HG03520 (cell line): ENCODE measurements around the gene POM121L2.
"Not testable (repeated sequence)": the region's sequence is repeated elsewhere in the genome, so short reads cannot be mapped to it uniquely, and the experiment has no call there.

Experiments used
- ATAC-seq: cut with Tn5 transposase; IDR thresholded peaks from one replicate; pipeline ENCODE4 v1.9.1; 2021; ENCODE audit warnings: mild to moderate bottlenecking, moderate library complexity; ENCODE audit not compliant: unreplicated experiment

The POM121L2 gene

GRCh38 chr6:27294409-27294808 lies 17.7 kb downstream of the POM121L2 start:
- no peak for ATAC-seq

GRCh38 chr6:27293436-27294098 lies 18.5 kb downstream of the POM121L2 start:
- no peak for ATAC-seq

GRCh38 chr6:27290850-27291208 lies 21.2 kb downstream of the POM121L2 start:
- ATAC-seq: no peak

GRCh38 chr6:27290065-27290849 lies 21.8 kb downstream of the POM121L2 start:
- no peak for ATAC-seq

GRCh38 chr6:27288136-27289044 lies 23.7 kb downstream of the POM121L2 start:
- no peak for ATAC-seq

- ATAC-seq: no peak
Measured at GRCh38 chr6:27287751-27288135, 24.3 kb downstream of the POM121L2 start.

- ATAC-seq: no peak
Measured at GRCh38 chr6:27286141-27286540, 25.9 kb downstream of the POM121L2 start.

DNA sequence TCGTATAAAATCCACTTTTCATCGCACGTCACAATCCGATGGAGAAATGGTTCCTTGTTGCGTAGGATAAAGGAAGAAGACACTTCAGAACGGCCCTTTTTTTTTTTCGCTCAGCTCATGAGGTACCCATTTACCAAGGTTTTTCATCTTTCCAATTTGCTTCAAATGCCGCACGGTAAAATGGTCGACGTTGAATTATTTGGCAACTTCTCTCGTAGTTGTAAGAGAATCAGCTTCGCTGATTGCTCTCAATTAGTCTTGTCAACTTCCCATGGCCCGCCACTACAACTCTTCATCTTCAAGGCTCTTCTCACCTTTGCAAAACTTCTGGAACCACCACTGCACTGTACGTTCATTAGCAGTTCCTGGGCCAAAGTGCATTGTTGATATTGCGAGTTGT lies 28.8 kb downstream of the POM121L2 start:
- ATAC-seq: no peak

DNA sequence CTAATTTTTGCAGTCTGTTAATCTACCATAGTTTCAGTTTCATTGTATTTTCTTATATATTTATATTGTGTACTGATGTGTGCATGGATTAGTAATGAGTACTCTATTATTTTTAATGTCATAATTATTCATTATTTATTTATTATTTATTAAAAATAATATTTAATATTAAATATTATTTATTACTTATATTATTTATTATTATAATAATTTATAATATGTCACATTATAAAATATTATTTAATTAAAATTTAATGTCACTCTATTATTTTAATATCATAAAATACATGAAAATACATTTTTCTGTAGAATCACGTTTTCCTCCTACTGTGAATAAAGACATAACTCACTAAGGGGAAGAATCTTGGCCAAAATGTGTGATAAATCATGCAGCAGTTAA lies 30.5 kb downstream of the POM121L2 start:
- no peak for ATAC-seq

DNA sequence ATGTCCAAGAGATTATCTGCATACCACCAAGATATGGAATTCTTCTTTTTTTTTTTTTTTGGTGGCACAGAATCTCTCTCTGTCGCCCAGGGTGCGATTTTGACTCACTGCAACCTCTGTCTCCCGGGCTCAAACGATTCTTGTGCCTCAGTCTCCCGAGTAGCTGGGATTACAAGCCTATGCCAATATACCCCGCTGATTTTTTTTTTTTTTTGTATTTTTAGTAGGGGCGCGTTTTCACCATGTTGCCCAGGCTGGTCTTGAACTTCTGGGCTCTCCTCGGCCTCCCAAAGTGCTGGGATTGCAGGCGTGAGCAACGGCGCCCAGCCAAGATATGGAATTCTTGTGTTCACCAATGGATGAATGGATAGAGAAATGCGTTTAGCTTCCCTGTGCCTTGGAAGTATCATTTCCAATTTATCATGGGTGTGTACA lies 31.0 kb downstream of the POM121L2 start:
- no peak for ATAC-seq

DNA sequence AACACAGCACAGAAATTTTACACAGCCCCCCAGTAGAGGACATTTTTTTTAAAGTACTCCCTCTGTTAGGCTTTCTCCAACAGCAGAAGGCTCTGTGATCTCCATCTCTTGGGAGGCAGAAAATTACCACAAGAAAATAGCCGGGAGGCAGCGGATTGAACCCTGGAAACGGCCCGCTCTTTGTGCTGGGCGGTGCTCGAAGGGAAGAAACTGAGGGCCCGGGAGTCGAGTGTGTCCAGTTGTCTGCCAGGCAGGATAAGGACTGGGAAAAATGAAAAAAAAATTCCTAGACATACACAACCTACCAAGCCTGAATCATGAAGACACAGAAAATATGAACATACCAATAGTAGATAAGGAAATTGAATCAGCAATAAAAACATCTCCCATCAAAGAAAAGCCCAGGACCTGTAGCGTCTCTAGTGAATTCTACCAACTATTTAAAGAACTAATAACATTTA lies 31.5 kb downstream of the POM121L2 start:
- no peak for ATAC-seq

- no peak for ATAC-seq
Measured at GRCh38 chr6:27280064-27280539, 32.0 kb downstream of the POM121L2 start.

GRCh38 chr6:27279513-27280063 lies 32.5 kb downstream of the POM121L2 start:
- no peak for ATAC-seq

GRCh38 chr6:27275025-27275956 lies 36.8 kb downstream of the POM121L2 start:
- no peak for ATAC-seq

- ATAC-seq: no peak
Measured at GRCh38 chr6:27273783-27274182, 38.3 kb downstream of the POM121L2 start.

GRCh38 chr6:27268803-27269202 lies 43.3 kb downstream of the POM121L2 start:
- no peak for ATAC-seq

DNA sequence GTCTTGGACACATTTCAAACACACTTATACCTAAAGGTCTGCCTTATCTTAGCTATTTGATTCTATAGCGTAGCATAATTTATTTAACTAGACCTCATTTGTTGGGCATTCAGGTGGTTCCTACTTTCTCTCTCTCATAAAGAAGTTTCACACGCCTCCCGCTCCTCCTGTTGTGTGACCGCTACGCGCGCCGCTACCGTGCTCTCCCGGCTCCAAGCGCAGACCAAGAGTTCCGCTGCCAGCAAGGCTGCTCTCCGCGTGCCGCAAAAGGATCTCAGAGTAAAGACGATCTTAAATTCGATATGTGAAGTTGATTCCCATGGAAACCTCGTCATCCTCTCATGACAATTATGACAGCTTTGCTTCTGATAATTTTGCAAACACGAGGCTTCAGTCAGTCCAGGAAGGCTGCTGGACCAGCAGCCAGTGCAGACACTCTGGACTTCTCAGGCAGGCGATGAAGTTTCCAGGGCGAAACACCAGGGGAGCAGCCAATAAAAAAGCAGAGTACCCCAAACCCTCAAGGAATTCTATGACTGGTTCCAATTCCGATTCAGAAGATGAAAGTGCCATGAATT lies 44.1 kb downstream of the POM121L2 start:
- no peak for ATAC-seq

DNA sequence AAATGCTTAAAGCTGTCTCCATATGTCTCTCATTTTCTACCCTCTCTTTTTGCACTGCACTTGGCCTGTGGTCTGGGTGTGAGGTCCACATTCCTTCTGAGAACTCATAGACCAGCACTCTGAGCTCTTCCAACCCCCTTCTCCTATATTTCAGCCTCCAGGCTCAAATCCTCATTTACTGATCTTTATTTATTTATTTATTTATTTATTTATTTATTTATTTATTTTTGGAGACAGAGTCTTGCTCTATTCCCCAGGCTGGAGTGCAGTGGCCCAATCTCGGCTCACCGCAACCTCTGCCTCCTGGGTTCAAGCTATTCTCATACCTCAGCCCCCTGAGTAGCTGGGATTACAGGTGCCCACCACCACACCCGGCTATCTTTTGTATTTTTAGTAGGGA lies 45.1 kb downstream of the POM121L2 start:
- ATAC-seq: not testable (repeated sequence)

DNA sequence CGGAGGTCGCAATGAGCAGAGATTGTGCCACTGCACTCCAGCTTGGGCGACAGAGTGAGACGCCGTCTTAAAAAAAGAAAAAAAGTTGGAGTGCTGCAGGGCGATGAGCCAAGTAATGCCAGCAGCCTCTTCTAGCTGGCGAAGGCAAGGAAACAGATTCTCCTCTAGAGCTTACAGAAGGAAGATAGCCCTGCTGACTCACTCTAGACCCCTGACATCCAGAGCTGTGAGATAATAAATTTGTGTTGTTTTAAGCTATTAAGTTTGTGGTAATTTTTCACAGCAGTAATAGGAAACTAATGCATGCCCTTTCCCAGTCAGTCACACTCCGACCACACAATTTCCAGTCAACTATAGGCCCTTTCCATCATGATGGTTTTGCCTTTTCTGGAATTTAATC lies 48.2 kb downstream of the POM121L2 start:
- no peak for ATAC-seq
